DMS153 (cell line): ENCODE results near the gene RGP1.

Experiments used
- DNase-seq: peaks from one replicate; lab custom pipeline; 2025; lab: John Stamatoyannopoulos, UW

Gene RGP1

DNA sequence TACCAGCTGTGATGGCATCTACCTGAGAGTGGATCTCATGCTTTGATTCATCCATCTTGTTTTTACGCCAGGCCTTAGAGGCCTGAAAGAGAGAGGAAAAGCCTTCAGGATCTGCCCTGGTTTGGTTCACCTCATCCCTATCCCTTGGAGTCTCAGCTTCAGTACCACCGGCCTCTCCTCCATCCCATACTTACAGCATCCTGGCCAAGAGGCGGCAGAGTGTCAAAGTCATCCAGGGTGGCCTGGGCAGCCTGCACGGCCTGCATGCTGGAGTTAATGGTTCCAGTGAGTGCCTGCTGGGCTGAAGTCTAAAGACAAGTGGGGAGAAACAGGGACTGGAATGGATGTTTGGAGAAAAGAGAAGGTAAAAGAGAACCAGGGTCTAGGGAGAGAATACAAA is 29.5 kb upstream of the RGP1 start:
- no peak for DNase-seq

DNA sequence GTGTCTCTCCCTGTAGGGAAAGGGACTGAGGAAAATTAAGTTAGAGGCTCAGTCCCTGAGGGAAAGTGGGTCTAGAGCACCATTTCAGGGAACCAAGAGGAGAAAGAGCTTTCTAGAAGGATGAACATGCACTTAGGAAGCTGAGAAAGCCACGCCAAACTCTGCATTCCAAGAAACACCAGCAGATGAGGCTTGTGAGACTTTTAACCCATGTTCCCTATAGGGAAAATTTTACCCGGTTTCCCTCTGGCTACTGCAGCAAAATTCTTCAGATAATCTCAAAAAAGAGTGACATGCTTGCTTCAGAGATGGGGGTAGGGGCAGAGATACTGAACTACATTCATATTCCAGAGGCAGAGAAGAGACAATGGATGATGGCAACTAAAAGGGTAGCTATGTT is 25.7 kb upstream of the RGP1 start:
- DNase-seq: no peak

DNA sequence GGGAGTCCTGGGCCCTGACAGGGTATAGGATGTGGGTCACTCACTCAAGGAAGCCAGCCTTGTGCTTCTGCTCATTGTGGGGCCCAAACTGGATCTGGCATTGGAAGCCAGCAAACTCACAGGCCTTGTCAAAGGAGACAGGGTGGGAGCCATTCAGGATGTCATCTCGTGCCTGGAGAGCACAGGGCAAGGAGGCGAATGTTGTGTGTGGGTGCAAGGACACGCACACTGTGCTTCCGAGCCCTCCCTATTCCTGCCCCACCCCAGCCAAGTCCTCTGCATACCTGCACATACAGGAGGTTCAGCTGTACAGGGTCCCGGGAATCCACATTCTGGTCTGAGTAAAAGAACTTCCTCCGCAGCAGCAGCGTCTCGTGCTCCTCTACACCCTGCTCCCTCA is 25.2 kb upstream of the RGP1 start:
- DNase-seq: no peak

DNA sequence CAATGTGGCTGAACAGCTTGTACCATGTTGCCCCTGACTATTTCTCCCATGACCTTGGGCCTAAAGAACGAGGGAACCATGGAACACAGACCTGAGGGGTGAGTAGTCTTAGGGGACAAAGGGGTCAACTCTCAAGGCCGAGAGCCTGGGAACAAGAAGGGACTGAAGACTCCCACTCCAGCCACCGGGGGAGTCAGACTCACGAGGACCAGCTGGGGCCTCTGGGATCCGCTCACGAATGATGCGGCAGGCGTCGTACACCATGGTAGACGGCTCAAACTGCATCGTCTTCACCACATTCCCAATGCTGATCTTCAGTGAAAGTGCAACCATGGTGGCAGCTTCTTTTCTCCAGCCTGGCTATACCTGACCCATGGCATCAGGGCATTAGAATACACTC is 23.7 kb upstream of the RGP1 start:
- no peak for DNase-seq

DNA sequence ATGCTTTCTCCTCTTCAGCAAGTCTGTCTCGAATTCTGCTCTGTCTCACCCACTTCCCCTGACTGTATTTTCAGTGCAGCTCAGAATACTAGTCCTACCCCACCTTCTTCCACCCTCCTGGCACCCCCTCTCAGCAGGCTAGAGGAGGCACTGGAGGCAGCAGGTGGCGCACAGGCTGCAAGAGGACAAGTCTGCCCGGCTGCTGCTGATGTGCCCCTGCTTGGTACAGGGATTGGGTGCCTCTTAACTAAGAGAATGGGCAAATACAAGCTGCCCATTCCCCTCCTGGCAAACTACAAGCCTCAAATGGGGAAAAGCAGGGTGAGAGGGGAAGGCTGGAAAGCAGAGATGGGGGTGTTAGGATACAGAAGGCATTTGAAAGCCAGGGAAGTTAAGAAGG is 22.2 kb upstream of the RGP1 start:
- DNase-seq: no peak

DNA sequence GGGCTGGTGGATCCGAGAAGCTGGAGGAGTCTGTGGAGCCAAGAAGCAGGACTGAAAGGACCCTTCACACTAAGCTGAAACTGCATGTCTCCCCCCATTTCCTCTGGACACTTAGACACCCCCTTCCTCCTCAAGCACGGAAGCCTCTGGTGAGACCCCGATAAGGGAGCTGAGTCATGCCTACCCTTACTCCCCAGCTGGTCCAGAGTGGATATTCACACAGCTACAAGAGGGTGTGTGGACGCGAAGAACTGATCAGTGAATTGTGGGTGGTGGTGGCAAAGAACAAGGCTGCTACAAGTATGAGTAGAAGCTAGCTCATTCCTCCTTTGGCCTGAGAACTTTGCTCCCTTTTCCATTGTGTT is 21.4 kb upstream of the RGP1 start:
- DNase-seq: no peak

DNA sequence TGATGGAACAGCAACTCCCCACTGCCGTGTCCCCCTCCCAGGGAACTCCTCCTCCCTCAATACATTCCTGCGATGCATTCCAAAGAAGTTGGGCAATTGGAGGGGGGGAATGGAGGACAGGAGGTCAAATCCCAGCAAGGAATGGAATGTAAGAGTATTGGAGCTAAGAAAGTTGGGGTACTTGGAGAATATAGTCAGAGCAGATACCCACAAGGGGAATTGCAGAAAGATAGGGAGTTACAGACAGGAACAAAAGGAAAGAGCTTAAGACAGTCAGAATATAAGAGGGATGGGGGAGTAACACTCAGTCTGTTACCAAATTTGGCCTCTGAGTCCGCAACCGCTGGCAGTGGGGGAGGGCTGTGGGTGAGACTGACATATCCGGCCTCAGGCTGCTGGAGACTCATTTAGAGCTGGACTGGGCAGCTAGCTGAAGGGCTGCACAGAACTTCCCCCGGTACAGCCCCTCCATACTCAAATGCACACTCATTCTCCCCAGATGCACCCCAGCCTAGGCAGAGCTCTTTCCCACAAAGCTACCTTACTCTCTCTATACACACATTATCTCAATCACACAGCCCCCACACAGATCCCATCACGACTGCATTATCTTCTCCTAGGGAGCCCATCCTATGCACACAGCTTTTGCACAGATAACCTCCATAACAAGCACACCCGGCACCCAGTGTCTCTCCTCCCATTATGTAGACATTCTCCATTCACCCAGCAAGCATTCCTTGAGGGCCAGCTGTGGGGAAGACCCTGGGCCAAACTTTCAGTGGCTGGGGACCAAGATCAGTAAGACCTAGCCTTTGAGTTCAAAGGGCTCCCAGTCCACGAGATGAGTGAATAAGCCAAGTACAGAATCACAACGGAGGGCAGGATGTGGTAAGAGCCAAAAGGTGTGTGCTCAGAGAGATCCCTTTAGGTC is 20.8 kb upstream of the RGP1 start:
- DNase-seq: no peak

DNA sequence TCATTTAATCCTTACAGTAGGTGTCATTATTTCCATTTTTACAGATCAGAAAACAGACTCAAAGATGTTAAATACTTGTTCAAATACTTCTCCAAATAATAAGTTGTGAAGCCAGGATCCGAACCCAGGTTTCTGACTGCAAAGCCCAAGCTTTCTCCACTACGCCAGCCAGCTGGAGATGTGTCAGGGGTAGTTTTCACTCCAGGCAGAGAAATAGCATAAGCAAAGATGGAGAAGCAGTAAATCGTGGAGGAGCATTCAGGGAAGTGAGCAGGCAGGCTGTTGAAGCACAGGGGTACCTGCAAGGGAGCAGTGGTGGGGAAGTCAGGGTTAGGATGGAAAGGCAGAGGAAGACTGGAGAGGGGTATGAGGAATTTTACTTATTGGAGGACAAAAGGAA is 20.0 kb upstream of the RGP1 start:
- no peak for DNase-seq

DNA sequence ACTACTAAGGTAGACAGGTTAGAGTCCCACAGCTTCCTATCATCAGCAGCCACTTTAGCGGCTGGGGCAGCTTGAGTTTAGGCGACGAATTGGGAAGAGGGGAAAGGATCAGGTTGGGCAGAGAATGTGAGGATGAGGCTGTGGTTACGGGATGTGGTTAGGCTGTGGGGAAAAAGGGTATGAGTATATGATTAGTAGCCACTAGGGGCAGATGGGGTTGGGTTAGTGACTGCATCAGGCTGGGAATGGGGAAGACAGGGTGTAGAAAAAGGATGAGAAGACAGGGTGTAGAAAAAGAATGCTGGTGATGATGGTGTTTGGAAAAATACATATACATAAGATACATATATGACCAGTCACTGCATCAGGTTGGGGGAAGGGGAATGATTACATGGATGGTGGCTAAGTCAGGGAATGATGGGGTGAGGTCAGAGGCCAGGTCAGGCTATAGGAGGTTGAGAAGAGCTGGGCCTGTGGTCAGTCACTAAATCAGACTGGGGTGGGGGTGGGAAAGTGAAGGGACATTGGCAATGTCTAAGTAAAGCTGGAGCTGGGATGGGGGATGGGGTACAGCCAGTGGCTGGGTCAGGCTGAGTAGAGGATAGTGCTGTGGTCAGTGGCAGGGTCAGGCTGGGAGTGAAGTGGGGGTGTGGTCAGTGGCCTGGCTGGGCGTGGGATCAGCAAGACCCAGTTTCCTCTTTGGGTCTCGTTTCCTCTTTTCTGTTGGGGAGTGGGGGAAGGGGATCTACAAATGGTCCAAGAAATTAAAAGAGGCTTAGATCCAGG is 19.2 kb upstream of the RGP1 start:
- DNase-seq: peak; percentile 8

DNA sequence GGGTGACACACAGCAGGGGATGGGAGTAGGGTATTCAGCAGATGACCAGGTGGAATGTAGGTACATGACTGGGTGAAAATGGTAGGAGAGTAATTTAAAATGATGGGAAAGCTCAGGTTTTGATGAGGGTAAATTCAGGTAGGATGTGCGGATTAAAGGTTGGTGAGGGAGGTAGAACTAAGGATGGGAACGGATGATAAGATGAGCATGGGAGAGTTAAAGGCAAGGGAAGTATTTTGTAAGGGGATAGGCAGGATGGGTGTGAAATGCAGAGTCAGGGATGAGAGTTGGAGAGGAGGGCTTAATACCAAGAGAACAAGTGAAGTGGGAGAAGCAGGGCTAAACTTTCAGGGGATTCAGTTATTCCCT is 18.6 kb upstream of the RGP1 start:
- no peak for DNase-seq

DNA sequence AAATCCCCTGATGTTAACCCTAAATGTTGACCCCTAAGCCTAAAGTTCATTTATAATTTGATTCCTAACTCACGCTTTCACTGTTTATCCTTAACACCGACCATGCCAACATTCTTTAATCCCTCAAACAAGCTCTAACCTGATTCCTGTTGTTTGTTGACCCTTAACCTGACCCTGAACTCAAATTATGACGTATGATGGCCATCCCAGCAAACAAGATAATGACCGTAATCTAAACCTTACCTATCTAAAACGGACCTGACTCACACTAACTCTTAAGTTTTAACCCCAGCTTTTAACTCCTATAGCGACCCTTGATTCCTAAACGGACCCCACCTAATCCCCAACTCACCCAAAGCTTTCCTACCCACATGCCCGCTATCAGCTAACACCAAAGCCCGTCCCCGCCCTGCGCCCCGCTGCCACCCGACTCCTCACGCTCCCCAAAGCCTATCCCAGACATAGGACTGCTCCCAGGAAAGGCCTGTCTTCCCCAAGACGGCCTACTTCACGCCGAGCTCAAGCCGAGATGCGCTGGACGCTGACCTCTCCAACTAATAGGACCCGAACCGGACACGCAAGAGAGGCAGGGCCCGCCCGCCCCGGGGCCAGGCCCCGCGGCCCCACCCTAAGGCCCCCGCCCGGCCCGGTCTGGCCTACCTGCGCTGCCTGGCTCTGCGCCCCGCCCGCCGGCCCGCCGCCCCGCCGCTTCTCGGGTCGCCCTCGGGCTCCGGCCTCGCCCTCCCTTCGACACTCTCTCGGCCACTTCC is 17.5 kb upstream of the RGP1 start:
- no peak for DNase-seq

DNA sequence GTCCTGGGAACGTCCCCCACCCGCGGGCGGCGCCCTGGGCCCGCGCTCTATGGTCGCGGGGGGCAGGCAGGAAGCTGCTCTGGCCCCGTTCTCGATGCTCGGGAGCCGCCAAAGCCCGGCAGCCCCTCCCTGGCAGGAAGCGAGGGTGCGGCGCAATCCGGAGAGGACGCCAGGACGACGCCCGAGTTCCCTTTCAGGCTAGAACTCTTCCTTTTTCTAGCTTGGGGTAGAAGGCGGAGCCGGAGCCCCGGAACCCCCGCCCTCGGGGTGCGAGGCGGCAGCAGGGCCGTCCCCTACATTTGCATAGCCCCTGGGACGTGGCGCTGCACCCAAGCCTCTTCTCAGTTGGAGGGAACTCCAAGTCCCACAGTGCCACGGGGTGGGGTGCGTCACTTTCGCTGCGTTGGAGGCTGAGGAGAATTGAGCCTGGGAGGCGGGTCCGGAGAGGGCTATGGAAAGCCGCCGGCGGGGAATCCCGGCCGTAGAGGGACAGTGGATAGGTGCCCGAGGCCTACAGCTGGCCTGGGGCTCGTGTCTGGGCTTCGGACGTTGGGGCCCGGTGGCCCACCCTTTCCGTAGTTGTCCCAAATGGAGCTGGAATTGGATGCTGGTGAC is 16.8 kb upstream of the RGP1 start, which contains the start of the genes CREB3 and TLN1:
CREB3 (plus strand) TSS at position 482 of the 615 bp plus-strand sequence; CDS start at position 589, 107 bp downstream.
TLN1 (minus strand) TSS at position 11 of the 615 bp plus-strand sequence. CDS start 6,501 bp downstream, outside the sequence.
- peak; percentile 96 for DNase-seq

DNA sequence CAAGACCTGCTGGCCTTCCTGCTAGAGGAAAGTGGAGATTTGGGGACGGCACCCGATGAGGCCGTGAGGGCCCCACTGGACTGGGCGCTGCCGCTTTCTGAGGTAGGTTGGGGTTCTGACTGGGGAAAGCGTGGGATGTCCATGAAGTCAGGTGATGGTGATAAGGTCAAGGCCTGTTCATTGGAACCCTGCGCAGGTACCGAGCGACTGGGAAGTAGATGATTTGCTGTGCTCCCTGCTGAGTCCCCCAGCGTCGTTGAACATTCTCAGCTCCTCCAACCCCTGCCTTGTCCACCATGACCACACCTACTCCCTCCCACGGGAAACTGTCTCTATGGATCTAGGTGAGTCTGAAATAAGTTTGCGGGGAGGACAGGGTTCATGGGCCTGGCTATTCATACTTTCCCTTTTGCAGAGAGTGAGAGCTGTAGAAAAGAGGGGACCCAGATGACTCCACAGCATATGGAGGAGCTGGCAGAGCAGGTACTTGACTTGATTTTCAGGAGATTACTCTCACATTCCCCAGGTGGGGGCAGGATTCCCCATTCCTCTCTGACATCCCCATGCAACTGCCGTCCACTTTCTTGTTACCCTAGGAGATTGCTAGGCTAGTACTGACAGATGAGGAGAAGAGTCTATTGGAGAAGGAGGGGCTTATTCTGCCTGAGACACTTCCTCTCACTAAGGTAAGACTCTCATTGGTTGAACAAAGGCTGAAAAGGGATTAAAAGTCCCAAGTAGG is 16.1 kb upstream of the RGP1 start:
- no peak for DNase-seq

DNA sequence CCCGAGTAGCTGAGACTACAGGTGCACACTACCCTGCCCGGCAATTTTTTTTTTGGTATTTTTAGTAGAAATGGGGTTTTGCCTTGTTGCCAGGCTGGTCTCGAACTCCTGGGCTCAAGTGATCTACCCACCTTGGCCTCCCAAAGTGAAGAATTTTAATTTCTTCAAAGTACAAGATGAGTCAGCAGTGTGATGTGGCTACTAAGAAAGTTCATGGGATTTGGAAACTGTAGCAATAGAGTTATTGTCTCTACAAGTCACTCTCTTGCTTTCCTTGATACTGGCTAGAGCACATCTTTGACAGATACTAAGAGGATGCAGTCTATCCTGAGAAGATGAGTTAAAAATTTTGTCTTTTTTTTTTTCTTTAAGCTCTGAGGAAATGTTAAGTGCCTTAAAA is 15.0 kb upstream of the RGP1 start:
- DNase-seq: no peak

DNA sequence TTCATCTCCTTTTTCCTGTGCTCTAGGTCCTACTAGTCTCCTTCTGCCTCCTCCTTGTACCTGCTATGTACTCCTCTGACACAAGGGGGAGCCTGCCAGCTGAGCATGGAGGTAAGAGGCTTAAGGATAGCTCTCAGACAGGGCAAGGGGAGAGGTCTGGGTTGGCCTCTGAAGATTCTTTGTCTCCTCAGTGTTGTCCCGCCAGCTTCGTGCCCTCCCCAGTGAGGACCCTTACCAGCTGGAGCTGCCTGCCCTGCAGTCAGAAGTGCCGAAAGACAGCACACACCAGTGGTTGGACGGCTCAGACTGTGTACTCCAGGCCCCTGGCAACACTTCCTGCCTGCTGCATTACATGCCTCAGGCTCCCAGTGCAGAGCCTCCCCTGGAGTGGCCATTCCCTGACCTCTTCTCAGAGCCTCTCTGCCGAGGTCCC is 12.9 kb upstream of the RGP1 start:
- DNase-seq: no peak

DNA sequence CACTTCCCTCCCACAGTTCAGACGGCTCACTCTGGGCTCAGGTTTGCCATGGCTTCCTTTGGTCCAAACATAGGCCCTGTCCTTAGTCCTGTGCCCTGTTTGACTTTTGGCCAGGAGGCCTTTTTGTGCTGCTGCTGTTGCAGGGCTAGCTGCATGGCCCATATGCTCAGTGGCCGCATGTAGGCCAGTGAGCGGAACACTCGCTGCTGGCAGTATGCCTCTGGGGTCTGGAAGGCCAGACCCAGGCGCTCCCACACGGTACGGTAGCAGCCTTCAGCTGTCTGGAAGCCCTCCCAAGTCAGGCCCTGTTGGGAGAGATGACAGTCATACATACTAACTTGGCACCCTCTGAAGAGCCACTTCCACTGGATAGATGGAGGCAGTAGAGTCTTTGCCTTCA is 11.9 kb upstream of the RGP1 start:
- DNase-seq: no peak

DNA sequence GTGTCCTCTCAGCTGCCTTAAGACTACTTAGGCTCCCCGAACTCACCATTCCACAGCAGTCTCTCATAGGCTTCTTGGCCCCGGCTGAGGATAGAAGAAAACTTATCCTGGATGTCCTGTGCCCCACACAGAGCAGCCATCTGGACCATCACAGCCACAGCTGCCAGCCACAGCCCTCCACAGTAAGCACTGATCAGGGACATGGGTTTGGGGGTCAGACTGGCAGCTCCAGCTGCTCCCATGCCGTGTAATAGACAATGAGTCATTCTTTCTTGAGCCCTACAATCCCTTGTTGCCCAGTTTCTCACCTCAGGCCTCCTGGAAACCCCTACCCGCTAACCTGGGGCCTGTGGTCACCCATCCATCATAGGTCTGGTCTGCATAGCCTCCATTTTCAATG is 10.9 kb upstream of the RGP1 start:
- DNase-seq: no peak

DNA sequence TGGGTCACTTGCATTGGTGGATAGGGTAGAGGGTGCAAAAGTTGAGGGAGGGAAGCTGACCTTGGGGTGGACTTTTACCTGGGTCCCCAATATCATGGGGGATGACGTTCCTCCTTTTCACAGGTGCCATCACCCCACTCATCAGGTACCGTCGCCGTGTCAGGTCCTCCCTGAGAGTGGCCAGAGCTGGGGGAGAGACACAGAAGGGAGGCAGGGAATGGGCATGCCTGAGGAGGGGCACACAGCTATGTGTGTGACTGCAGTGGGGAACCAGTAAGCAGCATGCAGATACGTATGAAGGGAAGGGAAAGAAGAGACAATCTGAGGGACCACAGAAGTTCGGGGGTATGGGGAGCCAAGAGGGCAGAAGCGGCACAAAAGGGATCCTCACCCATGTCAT is 10.2 kb upstream of the RGP1 start:
- no peak for DNase-seq

DNA sequence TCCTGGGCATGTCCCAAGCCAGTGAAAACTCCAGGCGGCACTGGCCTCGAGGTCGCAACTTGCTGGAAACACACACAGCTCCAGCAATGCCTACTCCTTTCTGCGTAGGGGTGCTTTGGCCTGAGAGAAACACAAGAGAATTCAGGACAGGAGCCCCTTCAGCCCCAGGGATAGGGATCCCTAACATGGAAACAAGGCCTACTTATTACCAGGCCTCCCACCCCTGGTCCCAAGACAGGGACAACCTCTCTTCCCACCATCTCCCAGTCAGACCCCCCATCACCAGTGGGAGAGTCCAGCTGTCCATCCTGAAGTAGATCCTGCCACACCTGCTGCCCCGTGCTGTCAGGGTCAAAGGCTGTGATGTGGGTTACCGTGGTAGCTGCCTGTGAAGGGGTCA is 8.8 kb upstream of the RGP1 start:
- no peak for DNase-seq

DNA sequence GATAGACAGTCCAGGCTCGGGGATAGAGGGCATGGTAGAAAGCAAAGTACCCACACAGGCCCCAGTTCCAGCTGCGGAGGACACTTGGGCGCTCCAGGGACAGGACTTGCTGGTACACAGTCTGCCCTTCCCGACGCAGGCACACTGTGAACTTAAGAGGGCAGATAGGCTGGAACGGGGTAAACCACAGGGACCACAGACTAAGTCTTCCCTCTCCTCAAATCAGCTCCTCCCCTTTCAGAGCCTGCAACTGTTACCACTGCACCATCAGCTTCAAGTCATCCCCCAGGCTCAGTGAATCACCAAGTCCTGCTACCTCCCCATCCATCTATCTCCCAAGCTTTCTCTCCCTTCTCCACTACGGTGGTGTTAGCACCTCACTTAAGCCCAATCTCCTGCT is 7.3 kb upstream of the RGP1 start:
- no peak for DNase-seq

DNA sequence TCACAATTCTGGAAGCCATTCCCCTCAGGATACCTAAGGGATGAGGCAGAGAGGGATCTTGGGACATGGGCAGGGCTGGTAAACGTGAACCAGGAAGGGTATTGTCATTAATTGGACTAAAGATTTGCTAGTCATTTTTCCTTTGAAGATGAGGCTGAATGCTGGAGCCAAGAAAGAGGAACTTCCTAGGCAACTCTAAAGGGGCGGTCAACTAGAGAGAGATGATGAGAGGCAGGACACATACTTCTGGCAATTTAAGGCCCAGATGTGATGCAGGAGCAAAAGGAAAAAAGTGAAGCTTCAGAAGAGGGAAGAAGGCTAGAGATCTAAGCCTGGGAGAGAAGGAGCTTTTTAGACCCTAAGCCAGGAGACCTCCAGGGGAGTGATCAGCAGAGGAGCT is 5.6 kb upstream of the RGP1 start:
- no peak for DNase-seq
